Measurements from ENCODE around the gene ESRRG.

The ESRRG gene

GRCh38 chr1:216660561-216660960 lies 62.7 kb downstream of the ESRRG start:
- no peak overlapping the region for H3K27ac ChIP-seq
- TF ChIP-seq CTCF (conservative IDR thresholded peaks at IDR 0.05): no peak

GRCh38 chr1:216653001-216653400 lies 70.2 kb downstream of the ESRRG start:
- TF ChIP-seq CTCF (conservative IDR thresholded peaks at IDR 0.05): no peak
- no peak overlapping the region for H3K27ac ChIP-seq

GRCh38 chr1:216651826-216652418 lies 71.3 kb downstream of the ESRRG start:
- no peak for TF ChIP-seq CTCF (conservative IDR thresholded peaks at IDR 0.05)
- H3K27ac ChIP-seq: no peak overlapping the region

GRCh38 chr1:216643176-216643575 lies 80.1 kb downstream of the ESRRG start:
- no peak for TF ChIP-seq CTCF (conservative IDR thresholded peaks at IDR 0.05)
- no peak overlapping the region for H3K27ac ChIP-seq

- H3K27ac ChIP-seq: no peak overlapping the region
- TF ChIP-seq CTCF (conservative IDR thresholded peaks at IDR 0.05): no peak
Observed at GRCh38 chr1:216641669-216642460, 81.4 kb downstream of the ESRRG start.

- H3K27ac ChIP-seq: no peak overlapping the region
- no peak for TF ChIP-seq CTCF (conservative IDR thresholded peaks at IDR 0.05)
Observed at GRCh38 chr1:216640100-216640499, 83.1 kb downstream of the ESRRG start.

GRCh38 chr1:216632980-216633379 lies 90.2 kb downstream of the ESRRG start:
- TF ChIP-seq CTCF (conservative IDR thresholded peaks at IDR 0.05): no peak
- H3K27ac ChIP-seq: no peak overlapping the region
